ENCODE results near the gene NAALADL2. TPM values are rescaled to one million over a fixed set of nuclear protein-coding genes. Genes with fewer than 3 reads are reported as not detected.

NAALADL2 gene
- total and polyA plus RNA-seq, 2 of the 13 experiments (the other 11 are each of a cell fraction or from before 2014, with no cell fraction given) = 0.08 TPM; not detected in 1

- TF ChIP-seq PRDM15 (CRISPR knock-in tag; IDR thresholded peaks at IDR 0.05) = no peak
- TF ChIP-seq ZFP41 (CRISPR knock-in tag; IDR thresholded peaks at IDR 0.05; ENCODE audit: borderline replicate concordance) = no peak
Measured at GRCh38 chr3:175598740-175599139, 739.6 kb downstream of the NAALADL2 start (continued).

- no peaks in the 10 kb centered on the region for H3K27me3 ChIP-seq (ENCODE audit: control insufficient read depth in 1 of 2, insufficient read depth in 2 of 2, low read length in 2 of 2)
- no peaks in the 10 kb centered on the region for H4K20me1 ChIP-seq (ENCODE audit: insufficient read depth, low read length)
- WGBS (ENCODE audit: low lambda C conversion rate) = 0% methylated on average over 1 of the region's 1 CpG
- TF ChIP-seq ZNF512 (CRISPR knock-in tag; IDR thresholded peaks at IDR 0.05) = no peak
- DNase-seq (ENCODE audit: low spot score) = no peak
- no peak overlapping the region for H2AFZ ChIP-seq (ENCODE audit: low read length)
- H3K9me3 ChIP-seq (ENCODE audit: low read length) = peaks cover 7% of the 10 kb centered on the region; the same call in 1 of the 2 replicates
- no peaks in the 10 kb centered on the region for H3K79me2 ChIP-seq (ENCODE audit: insufficient read depth, low read length)
- BruUV-seq (replicated peaks) = no TSS peak
- intact Hi-C loops (cut with micrococcal nuclease; ENCODE audit: unreplicated experiment) (no loop called here), in situ Hi-C loops (cut with HindIII; ENCODE audit: extremely low pct_ligation_motif_present, low pct_unique_long_range_greater_than_20kb) (no loop called here)
- no peak for ATAC-seq
- FAIRE-seq = no peak
- POLR2A ChIA-PET = no interaction called here
- CTCF ChIA-PET (ENCODE audit: low intra/inter-chr PET ratio, low total read pairs) = no interaction called here
- H3K9ac ChIP-seq (ENCODE audit: insufficient read depth, low read depth, low read length) = no peak overlapping the region
- H3K36me3 ChIP-seq (replicated peaks in 1 of 2; ENCODE audit: control insufficient read depth in 1 of 2, insufficient read depth in 2 of 2, low read length in 2 of 2) = no peaks in the 10 kb centered on the region
- H3K4me3 ChIP-seq (replicated peaks in 1 of 3; ENCODE audit: insufficient read depth in 1 of 3, low read depth in 2 of 3, low read length in 3 of 3) = no peak overlapping the region
- no peak overlapping the region for H3K27ac ChIP-seq (ENCODE audit: extremely low read length, insufficient read depth, low read length)
- H3K4me2 ChIP-seq (ENCODE audit: low read depth, low read length) = no peak overlapping the region
- no peaks in the 10 kb centered on the region for H3K4me1 ChIP-seq (ENCODE audit: insufficient read depth, low read length)
Measured at GRCh38 chr3:175601521-175601920, 742.4 kb downstream of the NAALADL2 start.
